DMS153 treated with DMSO at 0.1 percent for 48 hours (cell line): ENCODE results near the gene CYP26B1.

ENCODE experiments used
- DNase-seq: peaks from one replicate; lab custom pipeline; 2025; ENCODE audit not compliant: unreplicated experiment; lab: John Stamatoyannopoulos, UW

The CYP26B1 gene

GRCh38 chr2:72142570-72143440 is 4.9 kb downstream of the CYP26B1 start:
- no peak for DNase-seq

GRCh38 chr2:72141881-72142451 is 5.7 kb downstream of the CYP26B1 start:
- DNase-seq: no peak

DNA sequence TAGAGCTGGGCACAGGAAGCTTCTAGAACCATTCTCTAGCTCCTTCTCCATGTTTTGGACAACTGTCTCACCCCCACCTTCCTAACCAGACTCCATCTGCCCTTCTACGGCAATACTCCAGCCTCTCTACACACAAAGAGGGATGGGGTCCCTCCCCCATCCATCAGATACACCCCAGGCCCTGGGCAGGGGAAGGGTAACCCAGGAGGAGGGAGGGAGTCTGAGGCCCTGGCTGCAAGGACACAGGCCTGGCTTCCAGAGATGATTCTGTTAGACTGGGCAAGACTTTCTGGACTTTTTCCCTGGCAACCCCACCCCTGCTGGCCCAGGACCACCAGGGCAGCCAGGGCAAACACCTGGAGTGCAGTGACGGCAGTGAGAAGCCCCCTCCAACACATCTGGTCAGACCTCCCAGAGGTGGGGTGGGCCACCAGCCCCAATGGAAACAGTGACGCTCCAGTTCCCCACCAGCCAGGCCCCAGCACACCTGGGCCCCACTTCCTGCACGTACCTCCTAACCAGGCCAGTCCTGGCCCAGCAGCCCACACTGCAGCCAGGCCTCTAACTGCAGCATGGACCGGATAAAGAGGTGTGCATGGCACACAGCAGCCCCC is 6.5 kb downstream of the CYP26B1 start:
- DNase-seq: no peak

DNA sequence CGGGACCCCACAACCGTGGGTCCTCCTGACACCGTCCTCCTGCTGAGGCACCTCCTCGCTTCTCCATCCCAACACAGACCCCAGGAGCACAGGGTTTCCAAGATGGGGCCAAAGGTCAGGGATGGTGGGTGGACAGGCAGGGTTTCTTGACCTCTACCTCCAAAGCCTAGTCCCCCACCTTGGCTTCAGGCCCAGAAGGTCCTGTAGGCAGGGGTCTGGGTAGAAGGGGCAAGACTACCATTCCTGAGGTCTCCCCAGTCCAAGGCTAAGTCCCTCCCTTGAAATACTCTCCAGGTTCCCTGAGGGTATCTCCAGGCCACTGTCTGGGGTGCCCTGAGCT is 7.1 kb downstream of the CYP26B1 start:
- DNase-seq: no peak

DNA sequence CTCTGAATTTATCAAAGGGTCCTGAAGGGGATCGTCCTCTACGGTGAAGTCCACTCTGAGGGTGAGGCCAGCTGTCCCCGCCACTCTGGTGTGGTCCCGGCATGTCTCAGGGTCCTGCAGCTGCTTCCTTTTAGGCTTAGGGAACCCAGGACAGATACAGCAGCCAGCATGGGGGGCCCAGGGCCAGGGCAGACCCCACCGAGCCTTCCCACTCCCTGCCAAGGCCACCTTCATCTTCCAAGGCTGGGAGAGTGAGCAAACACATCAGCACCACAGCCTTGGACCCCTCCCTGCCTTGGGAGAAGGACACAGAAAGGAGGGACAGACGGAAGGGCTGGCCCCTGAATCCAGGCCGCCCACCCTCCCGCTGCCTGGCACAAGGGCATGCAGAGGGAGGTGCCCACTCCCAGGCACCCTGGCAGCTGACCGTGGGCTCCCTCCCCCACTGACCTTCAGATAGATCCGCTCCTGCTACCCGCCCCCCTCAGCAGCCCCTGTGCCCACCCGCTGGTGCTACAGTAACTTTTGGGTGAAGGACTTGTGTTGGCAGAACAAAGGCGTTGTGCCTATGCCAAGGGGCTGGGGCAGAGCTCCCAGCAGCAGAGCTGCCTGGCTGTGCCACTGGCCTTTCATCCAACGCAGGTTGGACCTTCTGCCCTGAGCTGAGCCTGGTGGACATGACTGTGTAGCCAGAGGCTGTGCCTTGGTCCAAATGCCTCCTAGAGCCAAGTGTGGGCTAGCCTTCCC is 7.6 kb downstream of the CYP26B1 start:
- no peak for DNase-seq

- DNase-seq: no peak
Observed at GRCh38 chr2:72139471-72139873, 8.2 kb downstream of the CYP26B1 start.

DNA sequence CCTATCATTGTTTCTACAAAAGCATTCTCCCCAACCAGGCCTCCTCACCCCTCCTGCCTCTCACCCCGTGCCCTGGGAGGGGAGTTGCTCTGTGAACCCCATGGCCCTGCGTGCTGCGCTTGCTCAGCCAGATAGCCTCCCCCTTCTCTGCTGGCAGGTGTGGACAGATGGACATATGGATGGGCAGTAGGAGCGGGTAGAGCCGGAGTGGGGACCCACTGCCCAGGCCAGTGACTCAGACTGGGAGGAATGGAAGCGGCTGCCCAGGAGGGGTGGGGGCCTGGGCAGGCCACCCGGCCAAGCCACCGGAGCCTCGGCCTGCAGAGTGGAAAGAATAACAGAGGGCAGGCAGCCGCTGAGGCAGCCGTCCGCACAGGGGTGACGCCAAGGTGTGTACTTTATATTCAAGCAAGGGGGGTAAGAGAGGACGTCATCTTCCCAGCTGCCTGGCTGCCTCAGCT is 8.7 kb downstream of the CYP26B1 start:
- no peak for DNase-seq

DNA sequence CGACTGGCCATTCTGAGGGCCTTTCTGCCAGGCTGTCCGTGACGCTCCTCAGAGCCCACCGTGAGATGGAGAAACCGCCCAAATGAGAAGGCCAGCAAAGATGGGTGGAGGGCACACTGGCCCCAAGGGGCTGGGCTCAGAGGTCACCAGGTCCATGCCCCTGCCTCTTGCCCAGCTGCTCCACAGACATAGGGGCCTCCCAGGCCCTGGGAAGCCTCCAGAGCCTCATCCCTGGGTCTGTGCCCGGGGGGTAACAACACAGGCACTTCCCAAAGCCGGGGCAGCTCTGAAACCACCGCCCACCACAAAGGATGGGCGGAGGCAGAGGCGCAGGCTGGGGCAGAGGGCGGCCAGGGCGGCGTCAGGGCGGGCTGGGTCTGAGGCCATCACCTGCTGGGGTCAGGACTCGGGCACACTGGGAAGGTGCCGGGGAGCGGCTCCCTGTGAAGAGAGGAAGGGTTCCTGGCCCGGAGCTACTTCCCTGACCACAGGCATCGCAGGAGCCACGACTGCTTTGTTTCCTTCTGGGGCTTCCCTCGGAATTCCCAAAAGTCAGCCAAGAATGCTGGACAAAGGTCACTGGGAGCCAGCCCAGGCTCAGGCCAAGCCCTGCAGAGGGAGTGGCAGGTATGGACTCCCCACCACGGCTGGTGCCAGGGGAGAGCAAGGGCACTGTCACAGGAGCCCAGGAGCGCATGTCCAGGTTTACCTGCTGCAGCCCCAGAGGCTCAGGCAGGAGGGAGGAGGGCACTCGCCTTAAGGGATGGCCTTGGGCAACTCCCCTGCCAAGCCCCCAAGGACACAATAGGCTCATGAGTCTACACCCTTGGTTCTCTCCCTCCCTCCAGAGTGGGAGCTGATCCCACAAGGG is 9.4 kb downstream of the CYP26B1 start:
- no peak for DNase-seq

DNA sequence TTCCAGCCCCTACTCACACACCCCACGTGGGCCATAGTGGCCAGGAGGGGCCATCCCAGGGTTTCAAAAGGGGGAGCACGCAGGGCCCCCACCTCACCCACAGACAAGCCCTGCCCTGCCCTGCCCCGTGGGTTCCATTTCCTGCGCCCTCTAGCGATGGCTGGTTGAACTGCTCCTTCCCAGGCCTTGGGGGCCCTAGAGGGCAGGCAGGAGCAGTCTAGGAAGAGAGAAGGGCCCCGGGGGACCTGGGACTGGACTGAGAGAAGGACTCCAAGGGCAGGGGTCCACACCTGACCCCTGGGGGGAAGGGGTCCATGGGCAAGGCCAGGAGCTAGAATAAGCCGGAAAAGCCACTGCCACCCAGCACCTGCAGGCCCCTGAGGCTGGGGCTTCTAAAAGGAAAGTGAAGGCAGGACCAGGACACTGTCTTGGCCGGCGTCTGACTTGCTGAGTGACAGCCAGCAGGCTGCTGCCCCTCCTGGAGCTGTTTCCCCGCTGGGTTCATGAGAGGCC is 10.1 kb downstream of the CYP26B1 start:
- no peak for DNase-seq

DNA sequence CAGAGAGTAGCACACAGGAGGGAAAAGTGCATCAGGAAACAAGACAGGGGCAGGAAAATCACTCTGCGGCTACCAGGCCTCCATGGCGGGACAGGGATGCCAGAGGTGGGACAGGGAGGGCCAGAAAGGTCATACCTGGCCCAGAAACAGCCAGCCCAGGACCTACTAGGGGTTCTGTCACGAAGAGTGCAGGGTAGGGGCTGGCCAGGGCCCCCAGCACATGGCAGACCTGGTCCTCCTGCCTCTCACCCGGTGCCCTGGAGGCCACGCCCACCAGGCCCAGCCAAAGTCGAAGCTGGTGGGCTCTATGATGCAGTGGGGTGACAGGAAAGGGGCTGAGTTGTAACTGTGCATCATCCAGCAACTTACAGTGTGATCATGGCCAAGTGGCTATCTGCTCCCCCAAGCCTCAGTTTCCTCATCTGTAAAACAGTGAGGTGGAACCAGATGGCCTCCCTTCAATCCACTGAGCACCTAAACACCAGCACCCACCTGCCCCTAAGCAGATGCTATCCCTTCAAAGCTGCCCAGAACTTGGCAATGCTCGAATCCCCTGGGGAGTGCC is 10.6 kb downstream of the CYP26B1 start:
- DNase-seq: no peak

DNA sequence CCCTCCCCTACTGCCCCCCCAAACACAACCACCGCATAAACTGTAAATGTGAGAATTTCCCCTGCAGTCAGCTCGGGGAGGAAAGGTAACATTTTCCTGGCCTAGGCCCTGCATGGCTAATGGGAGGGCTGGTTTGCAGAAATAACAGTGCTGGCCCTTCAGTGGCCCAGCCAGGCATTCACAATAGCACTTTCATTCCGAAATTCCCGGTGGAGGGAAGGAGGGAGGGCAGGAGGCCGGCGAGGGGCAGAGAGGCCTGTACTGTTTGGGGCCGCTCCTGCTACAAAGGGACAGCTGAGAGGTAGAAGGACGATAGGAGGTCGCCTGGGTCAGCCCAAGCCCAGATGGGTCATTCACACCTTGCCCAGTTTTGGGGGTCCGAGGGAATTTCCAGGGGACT is 11.3 kb downstream of the CYP26B1 start:
- DNase-seq: no peak

DNA sequence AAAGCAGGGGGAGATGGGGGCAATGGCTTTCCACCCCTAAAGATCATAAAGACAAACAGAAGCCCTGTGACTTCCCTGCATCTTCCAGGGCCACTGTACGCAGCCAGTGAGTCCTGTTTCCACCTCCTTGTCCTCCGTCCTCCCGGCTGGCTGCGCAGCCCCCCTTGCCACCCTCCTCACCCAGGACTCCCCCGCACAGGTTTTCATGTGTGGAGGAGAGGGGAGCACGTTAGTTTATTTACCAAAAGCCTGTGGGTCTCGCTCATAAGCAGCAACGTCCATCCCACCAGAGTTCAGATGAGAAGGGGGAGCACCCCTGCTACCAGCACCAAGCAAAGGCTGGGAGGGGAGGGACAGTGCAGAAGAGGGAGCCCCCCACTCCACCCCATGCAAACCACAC is 11.7 kb downstream of the CYP26B1 start:
- DNase-seq: no peak

DNA sequence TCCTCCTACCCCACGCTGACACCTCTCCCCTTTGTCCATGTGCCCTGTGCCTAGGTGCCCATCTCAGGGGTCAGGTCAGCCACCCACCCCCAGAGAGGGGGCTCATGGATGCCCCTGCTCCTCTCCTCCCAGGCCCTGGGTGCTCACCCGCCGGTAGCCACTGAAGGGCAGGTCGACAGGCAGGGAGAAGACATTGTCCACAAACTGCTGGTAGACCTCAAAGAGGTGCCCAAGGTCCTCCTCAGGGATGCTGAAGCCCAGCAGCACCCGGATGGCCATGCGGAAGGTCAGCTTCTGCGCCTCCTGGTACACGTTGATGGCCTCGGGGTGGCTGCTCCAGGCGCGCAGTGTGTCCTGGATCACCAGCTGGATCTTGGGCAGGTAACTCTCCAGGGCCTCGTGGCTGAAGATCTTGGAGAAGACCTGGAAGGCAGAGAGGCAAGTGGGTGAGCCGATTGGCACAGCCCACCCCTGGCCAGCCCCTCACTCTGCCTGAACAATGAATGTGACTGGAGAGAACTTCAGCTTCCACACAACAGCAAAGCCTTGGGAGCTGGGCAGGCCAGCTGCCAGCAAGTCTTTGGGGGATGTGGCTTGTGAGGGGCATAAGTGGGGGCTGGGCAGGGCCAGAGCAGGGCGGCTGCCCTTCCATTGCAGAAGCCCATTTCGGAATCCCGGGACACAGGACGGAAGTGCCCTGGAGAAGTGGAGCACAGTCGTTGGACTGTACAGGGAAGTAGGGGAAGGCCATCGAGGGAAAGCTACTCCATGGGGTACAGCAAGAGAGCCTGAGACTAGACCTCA is 12.5 kb downstream of the CYP26B1 start:
- DNase-seq: no peak

DNA sequence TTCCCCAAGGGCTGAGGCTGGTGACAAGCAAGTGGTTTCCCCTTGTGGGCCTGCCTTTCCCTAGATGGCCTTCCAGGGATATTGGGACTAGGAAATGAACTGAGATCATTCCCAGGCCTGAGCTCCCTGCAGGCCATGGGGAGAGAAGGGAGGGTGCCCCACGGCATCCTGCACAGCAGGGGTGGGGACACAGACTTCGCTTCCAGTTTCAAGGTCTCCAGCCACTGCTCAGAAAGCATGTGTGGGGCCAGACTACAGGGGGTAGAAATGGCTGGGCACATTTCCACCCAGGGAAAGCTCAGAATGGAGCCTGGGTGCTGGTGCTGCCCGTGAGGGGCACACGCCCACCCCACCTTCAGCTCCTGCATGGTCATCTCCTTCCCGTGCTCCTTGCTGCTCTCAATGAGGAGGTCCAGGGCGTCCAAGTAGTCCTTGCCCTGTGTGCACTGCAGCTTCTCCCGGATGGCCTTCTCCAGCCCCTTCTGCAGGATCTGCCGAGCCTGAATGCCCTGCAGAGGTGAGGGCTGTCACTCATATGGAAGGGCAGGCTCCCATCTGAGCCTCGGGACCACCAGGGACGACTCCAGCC is 13.2 kb downstream of the CYP26B1 start:
- no peak for DNase-seq

DNA sequence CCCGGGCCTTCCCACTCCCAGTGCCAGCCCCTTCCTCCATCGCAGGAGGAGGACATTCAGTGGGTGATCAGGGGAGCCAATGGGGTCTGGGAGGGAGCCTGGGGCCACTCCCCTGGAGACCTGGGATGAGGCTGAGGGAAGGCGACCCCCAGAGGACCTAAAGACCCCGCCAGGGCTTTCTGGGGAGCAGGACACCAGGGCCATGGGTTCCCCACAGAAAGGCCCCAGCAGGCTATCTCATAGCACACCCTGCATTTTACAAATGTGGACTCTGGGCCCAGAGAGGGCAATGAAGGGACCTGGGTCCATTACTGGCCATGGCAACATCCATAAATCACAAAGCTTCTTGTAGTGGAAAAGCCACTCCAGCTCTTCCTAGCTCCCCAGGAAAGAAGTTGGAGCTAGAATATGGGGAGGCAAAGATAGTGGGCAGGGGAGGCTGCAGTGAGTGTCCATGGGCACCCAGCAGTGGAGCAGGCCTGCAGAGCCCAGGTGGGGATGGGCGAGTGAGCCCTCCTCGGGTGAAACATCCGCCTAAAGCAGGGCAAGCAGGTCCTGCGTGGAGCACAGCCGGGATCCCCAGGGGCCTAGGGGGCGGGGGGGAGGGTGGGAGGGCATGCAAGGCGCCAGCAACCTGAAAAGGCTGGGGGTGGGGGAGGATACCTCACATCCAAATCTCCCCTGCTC is 13.8 kb downstream of the CYP26B1 start:
- DNase-seq: no peak

DNA sequence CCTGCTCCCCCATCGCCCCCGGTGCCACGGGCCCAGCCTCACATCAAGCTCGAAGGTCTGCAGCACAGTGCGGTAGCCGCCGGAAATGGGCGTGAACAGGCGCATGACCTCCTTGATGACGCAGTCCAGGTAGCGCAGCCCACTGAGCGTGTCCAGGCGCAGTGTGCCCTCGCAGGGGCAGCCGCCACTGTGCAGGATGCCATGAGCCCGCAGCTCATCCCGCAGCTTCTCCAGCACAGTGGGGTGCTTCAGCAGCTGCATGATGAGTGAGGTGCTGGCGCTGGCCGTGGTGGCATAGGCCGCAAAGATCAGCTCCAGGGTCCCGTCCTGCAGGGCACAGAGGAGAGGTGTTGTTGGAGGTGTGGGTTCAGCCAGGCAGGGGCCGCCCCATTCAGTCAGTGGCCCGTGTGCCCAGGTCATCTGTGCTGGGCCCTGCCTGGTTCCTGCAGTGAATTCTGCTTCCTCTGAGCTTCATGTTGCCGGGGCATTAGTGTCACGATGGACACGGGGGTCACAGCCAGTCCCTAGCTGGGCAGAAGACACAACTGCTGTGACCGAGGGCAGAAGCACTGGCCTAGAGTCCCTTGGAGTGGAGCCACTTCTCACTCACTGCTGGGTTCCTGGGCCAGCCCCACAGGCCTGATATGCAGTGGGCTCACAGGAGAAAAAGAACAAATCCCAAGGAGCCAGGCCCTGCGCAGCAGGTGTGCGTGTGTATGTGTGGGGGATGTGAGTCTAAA is 14.5 kb downstream of the CYP26B1 start:
- DNase-seq: no peak

DNA sequence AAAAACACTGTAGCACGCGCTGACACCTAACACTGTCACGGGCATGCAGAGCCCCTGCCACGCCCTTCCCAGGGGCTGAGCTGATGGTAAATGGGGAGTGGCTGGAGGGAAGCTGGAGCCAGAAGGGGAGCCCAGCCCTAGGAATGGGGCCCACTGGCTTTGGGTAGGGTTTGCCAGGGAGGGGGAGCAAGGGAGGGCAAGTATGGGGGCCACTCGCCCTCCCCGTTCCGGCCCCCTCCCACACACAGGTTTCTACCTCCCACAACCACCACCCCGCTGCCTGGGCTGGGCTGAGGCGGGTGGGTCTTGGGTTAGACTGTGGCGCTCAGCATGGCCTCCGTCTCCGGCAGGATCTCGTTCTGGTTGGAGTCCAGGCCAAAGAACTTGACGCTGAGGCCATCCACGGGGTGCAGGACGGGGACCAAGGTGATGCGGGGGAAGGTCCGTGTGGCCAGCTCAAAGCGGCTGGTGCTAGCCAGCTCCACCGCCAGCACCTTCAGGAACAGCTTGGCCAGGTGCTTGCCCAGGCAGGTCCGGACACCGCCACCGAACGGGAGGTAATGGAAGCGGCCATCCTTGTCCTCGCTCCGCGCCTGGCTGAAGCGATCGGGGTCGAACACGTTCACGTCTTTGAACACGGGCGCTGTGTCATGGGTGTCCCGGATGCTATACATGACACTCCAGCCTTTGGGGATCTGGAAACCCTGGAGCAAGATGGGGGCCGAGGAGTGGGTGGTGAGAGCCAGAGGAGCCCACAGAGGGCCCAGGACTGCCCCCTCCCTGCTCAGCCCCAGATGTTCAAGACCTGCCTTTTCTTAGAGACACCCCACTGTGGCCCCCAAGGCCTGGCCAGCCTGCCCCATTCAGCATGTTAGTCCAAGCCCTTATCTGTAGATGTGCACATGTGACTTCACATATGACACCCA is 15.5 kb downstream of the CYP26B1 start:
- DNase-seq: no peak
